LNCaP clone FGC (cell line): ENCODE measurements around the gene HIGD2B.
"Not testable (repeated sequence)": the region's sequence is repeated elsewhere in the genome, so short reads cannot be mapped to it uniquely, and the experiment has no call there.

Experiments
- DNase-seq: peaks from one replicate; pipeline ENCODE4 v3.0.0-alpha.2; 2011; ENCODE audit warnings: low read depth
- H3K4me3 ChIP-seq: 2 replicates; pipeline ENCODE4 v1.5.1; 2011; ENCODE audit warnings: mild to moderate bottlenecking, low read depth, low read length, control low read depth
- CTCF ChIP-seq: IDR thresholded peaks from 2 replicates; pipeline ENCODE4 v1.5.1; 2012; ENCODE audit warnings: mild to moderate bottlenecking; ENCODE audit not compliant: control insufficient read depth, insufficient read depth; ENCODE audit errors: extremely low read depth

Gene HIGD2B

GRCh38 chr15:72671525-72671924 lies 14.5 kb downstream of the HIGD2B start:
- no peak for DNase-seq
- no peak overlapping the region for H3K4me3 ChIP-seq
- TF ChIP-seq CTCF: no peak

GRCh38 chr15:72670656-72671352 lies 15.2 kb downstream of the HIGD2B start:
- peak; percentile 49 for DNase-seq
- TF ChIP-seq CTCF: peak; percentile 67
- H3K4me3 ChIP-seq: peak overlapping the region; percentile 39

GRCh38 chr15:72669803-72670202 lies 16.2 kb downstream of the HIGD2B start:
- not testable (repeated sequence) for H3K4me3 ChIP-seq, DNase-seq

- H3K4me3 ChIP-seq, DNase-seq: not testable (repeated sequence)
Observed at GRCh38 chr15:72665706-72666105, 20.3 kb downstream of the HIGD2B start.

GRCh38 chr15:72663931-72664330 lies 22.1 kb downstream of the HIGD2B start:
- DNase-seq: not testable (repeated sequence)

GRCh38 chr15:72661081-72661480 lies 24.9 kb downstream of the HIGD2B start:
- not testable (repeated sequence) for H3K4me3 ChIP-seq, DNase-seq

More at GRCh38 chr15:72663931-72664330, 22.1 kb downstream of the HIGD2B start:
- not testable (repeated sequence) for H3K4me3 ChIP-seq

- not testable (repeated sequence) for H3K4me3 ChIP-seq, DNase-seq
Observed at GRCh38 chr15:72656014-72656413, 30.0 kb downstream of the HIGD2B start.

GRCh38 chr15:72654397-72654796 lies 31.6 kb downstream of the HIGD2B start, which contains the start of gene GOLGA6B:
Gene GOLGA6B (plus strand): TSS chr15:72654697. CDS start chr15:72654738, 41 bp downstream.
- not testable (repeated sequence) for DNase-seq, H3K4me3 ChIP-seq

- H3K4me3 ChIP-seq, DNase-seq: not testable (repeated sequence)
Observed at GRCh38 chr15:72648631-72649253, 37.2 kb downstream of the HIGD2B start.

- H3K4me3 ChIP-seq, DNase-seq: not testable (repeated sequence)
Observed at GRCh38 chr15:72642271-72642670, 43.7 kb downstream of the HIGD2B start.

GRCh38 chr15:72639759-72640483 lies 46.1 kb downstream of the HIGD2B start:
- not testable (repeated sequence) for DNase-seq, H3K4me3 ChIP-seq

- H3K4me3 ChIP-seq: peak overlapping the region; percentile 45
- peak; percentile 31 for DNase-seq
Observed at GRCh38 chr15:72636519-72637282, 49.3 kb downstream of the HIGD2B start.

- H3K4me3 ChIP-seq, DNase-seq: not testable (repeated sequence)
Observed at GRCh38 chr15:72629068-72629570, 56.9 kb downstream of the HIGD2B start.

- H3K4me3 ChIP-seq, DNase-seq: not testable (repeated sequence)
Observed at GRCh38 chr15:72628249-72629067, 57.5 kb downstream of the HIGD2B start.

- H3K4me3 ChIP-seq: not testable (repeated sequence)
- DNase-seq: peak; percentile 21
Observed at GRCh38 chr15:72626153-72626552, 59.8 kb downstream of the HIGD2B start.
